Nephron (organoid): ENCODE data around the gene RBMS1.

Experiments used
- H3K27ac Mint-ChIP-seq, 3 experiments: 2 replicates each; pipeline ENCODE4 v1.8.0; 2020; ENCODE audit warnings: mixed read lengths in 3 of 3, mild to moderate bottlenecking in 2 of 3, moderate library complexity in 1 of 3
- H3K27me3 Mint-ChIP-seq: 2 replicates; pipeline ENCODE4 v1.8.0; 2021; ENCODE audit warnings: low read depth, mild to moderate bottlenecking, moderate library complexity, mixed read lengths
- H3K36me3 Mint-ChIP-seq: 2 replicates; pipeline ENCODE4 v1.8.0; 2020; ENCODE audit warnings: low read depth, mixed read lengths
- H3K4me1 Mint-ChIP-seq: 2 replicates; pipeline ENCODE4 v1.8.0; 2020; ENCODE audit warnings: mixed read lengths
- H3K4me3 Mint-ChIP-seq, 3 experiments: 2 replicates each; pipeline ENCODE4 v1.8.0; 2020; ENCODE audit warnings: mild to moderate bottlenecking in 3 of 3, mixed read lengths in 3 of 3, moderate library complexity in 2 of 3
- H3K9me3 Mint-ChIP-seq: 2 replicates; pipeline ENCODE4 v1.8.0; 2020; ENCODE audit warnings: mixed read lengths
- CTCF ChIP-seq, 3 experiments: fragments of 200-600 bp; sonication (generic); IDR thresholded peaks; one replicate each; pipeline ENCODE4 v1.5.0; 2021; ENCODE audit warnings: antibody characterized with exemption in 3 of 3; ENCODE audit not compliant: unreplicated experiment in 3 of 3

Gene RBMS1

DNA sequence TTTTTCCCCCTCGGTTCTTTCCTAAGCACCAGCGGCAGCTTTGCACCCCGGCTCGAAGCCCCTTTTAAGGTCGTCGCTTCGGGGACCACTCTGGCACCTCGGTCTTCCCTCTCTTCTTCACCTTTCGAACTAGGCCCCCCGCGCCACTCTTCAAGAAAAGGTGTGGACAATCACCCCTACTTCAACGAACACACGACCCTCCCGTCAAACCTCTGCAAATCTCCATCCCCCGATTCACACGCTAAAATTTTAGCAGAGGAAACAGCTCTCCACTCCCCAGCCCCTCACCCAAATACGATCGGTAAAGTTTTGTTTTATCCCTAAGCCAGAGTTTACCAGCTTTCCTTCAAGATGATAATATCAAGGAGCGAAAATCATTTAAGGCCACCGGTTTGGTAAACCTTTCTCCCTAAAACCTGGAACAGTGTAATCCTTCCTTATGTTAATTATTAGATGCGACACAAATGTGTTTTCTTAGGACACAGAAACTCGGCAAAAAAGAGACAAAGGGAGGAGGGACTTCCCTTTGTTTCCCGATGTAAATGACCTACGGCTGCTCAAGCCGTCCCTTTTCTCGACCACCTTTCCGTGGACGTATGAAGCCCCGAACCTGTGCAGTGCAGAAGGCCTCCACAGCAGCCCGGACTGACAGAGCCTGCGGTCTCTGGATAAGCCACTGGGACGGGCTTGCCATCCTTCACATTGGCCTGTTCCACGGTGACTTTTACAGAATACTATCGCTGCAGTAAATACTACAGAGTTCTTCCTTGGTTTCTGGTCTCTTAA lies 85.2 kb downstream of the RBMS1 start:
- Mint-ChIP-seq H3K36me3 (no peaks in the 10 kb centered on the region), H3K4me1 (peaks cover 75% of the 10 kb centered on the region), H3K4me3 (peak overlapping the region; percentile 85 to 94 (median 91)), H3K27ac (peak overlapping the region; percentile 90 to 98 (median 95)), H3K27me3 (no peaks in the 10 kb centered on the region), H3K9me3 (no peaks in the 10 kb centered on the region)
- no peak for TF ChIP-seq CTCF (IDR thresholded peaks at IDR 0.05; ENCODE audit: unreplicated experiment in 3 of 3)

- peaks cover 79% of the 10 kb centered on the region for H3K4me1 Mint-ChIP-seq
- peak overlapping the region; percentile 98 to 99 (median 98) for H3K27ac Mint-ChIP-seq
- peak overlapping the region; percentile 93 to 100 (median 94) for H3K4me3 Mint-ChIP-seq
- no peaks in the 10 kb centered on the region for H3K27me3 Mint-ChIP-seq
- no peak for TF ChIP-seq CTCF (IDR thresholded peaks at IDR 0.05; ENCODE audit: unreplicated experiment in 3 of 3)
- no peaks in the 10 kb centered on the region for H3K36me3 Mint-ChIP-seq
- no peaks in the 10 kb centered on the region for H3K9me3 Mint-ChIP-seq
These were observed 86.0 kb downstream of the RBMS1 start for GRCh38 chr2:160407393-160408172.

GRCh38 chr2:160406591-160407392 lies 86.8 kb downstream of the RBMS1 start:
- peaks cover 80% of the 10 kb centered on the region for H3K4me1 Mint-ChIP-seq
- H3K4me3 Mint-ChIP-seq = peak overlapping the region; percentile 93 to 100 (median 94)
- no peaks in the 10 kb centered on the region for H3K9me3 Mint-ChIP-seq
- no peaks in the 10 kb centered on the region for H3K36me3 Mint-ChIP-seq
- H3K27ac Mint-ChIP-seq = peak overlapping the region; percentile 98 to 99 (median 98)
- H3K27me3 Mint-ChIP-seq = no peaks in the 10 kb centered on the region
- no peak for TF ChIP-seq CTCF (IDR thresholded peaks at IDR 0.05; ENCODE audit: unreplicated experiment in 3 of 3)

DNA sequence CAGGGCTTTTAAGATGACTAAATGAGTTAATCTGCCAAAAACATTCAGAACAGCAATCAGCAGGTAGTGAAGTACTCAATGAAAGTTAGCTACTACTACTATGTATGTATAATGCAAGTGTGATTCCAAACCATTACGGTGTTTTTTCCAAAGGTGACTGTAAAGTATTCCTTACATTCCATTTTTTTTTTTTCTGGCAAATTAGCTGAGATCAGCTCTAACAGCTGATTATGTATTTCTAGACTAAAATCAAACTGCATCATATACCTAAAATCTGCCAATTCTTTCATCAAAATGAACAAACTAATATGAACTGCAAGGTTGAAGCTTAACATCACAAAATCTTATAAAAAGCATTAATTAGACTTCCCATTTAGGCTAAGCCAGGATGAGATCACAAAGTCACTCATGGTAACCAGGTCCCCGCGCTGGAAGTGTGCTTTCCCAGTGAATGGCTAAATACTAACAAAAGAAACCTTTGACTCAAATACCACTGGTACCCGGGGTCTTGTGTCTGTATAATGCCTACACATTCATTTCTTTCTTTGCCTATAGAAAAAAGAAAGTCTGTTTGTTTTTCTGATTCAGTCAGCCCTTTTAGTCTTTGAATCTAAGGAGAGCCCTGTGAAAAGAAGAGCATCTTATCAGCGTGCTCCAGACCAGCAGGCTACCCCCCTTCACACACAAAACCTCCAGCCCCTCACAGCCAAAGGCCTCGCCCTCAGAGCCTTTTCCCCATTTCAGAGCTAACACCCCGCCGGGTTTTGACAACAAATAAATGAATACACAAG lies 88.3 kb downstream of the RBMS1 start:
- peak overlapping the region; percentile 98 to 99 (median 98) for H3K27ac Mint-ChIP-seq
- H3K27me3 Mint-ChIP-seq = no peaks in the 10 kb centered on the region
- peaks cover 76% of the 10 kb centered on the region for H3K4me1 Mint-ChIP-seq
- no peaks in the 10 kb centered on the region for H3K9me3 Mint-ChIP-seq
- H3K36me3 Mint-ChIP-seq = no peaks in the 10 kb centered on the region
- H3K4me3 Mint-ChIP-seq = peak overlapping the region; percentile 93 to 100 (median 94)
- TF ChIP-seq CTCF (IDR thresholded peaks at IDR 0.05; ENCODE audit: unreplicated experiment in 3 of 3) = no peak
